Measurements from ENCODE around the gene ITSN1.

DNA sequence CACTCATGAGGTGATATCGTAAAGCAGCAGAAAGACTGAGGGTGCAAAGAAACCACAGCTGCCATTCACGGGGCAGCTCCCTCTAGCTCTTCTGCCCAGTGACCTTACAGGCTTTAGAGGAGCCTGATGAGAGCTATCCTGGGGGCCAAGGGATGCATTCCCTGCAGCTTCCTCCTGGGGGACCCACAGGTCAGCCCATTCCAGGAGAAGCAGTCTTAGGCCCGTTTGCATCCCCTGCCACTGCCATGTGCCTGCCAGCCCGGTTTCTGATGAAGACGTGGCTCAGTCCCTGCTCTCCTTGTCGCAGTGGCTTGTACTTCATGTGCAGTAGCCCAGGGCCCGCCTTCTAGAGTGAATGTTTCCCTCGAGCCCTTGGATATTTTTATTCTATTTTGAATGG is 250.6 kb downstream of the ITSN1 start:
- TF ChIP-seq CTCF (IDR thresholded peaks at IDR 0.05) = no peak
- no peak for TF ChIP-seq POLR2A (IDR thresholded peaks at IDR 0.05)

Data from body of pancreas (tissue), 4 donors.